ENCODE measurements around the gene HSFX4.

GRCh38 chrX:149937871-149938426, 8.6 kb downstream of the HSFX4 start:
- TF ChIP-seq, protein P1, sequence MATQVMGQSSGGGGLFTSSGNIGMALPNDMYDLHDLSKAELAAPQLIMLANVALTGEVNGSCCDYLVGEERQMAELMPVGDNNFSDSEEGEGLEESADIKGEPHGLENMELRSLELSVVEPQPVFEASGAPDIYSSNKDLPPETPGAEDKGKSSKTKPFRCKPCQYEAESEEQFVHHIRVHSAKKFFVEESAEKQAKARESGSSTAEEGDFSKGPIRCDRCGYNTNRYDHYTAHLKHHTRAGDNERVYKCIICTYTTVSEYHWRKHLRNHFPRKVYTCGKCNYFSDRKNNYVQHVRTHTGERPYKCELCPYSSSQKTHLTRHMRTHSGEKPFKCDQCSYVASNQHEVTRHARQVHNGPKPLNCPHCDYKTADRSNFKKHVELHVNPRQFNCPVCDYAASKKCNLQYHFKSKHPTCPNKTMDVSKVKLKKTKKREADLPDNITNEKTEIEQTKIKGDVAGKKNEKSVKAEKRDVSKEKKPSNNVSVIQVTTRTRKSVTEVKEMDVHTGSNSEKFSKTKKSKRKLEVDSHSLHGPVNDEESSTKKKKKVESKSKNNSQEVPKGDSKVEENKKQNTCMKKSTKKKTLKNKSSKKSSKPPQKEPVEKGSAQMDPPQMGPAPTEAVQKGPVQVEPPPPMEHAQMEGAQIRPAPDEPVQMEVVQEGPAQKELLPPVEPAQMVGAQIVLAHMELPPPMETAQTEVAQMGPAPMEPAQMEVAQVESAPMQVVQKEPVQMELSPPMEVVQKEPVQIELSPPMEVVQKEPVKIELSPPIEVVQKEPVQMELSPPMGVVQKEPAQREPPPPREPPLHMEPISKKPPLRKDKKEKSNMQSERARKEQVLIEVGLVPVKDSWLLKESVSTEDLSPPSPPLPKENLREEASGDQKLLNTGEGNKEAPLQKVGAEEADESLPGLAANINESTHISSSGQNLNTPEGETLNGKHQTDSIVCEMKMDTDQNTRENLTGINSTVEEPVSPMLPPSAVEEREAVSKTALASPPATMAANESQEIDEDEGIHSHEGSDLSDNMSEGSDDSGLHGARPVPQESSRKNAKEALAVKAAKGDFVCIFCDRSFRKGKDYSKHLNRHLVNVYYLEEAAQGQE (IDR thresholded peaks at IDR 0.05; ENCODE audit: borderline replicate concordance in 1 of 2, low read depth in 1 of 2, low read length in 2 of 2) = no peak
- TF ChIP-seq GTF2F1 (IDR thresholded peaks at IDR 0.05; ENCODE audit: low read length) = no peak

Data from HepG2 (cell line).